GM21447 (cell line): ENCODE results near the gene FOXD4L5.
"Not testable (repeated sequence)": the region's sequence is repeated elsewhere in the genome, so short reads cannot be mapped to it uniquely, and the experiment has no call there.

Source experiments
- ATAC-seq: cut with Tn5 transposase; IDR thresholded peaks from one replicate; pipeline ENCODE4 v1.9.1; 2021; ENCODE audit not compliant: unreplicated experiment

Gene FOXD4L5

DNA sequence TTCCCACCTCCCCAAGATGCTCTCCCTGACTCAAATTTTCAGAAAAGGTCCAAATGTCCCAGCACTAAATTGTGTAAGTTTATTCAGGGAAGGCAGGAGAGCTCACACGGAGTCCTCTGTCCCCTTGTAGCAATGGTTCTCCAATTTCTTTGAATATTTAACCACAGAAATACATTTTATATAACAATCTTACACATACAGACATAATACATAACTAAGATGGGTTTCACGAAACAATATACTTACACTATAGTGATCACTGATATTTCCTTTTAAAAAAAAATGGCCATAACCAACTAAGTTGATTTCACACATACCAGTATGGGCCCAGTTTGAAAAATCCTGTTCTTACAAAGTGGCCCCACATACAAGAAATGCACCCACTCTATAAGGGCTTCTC lies at the start of gene FOXD4L5:
TSS of gene FOXD4L5 (minus strand) at position 101 of the 400 bp plus-strand sequence. CDS start 832 bp downstream, outside the sequence.
- ATAC-seq = not testable (repeated sequence)

- ATAC-seq = not testable (repeated sequence)
Measured at GRCh38 chr9:65283943-65284342, 1.1 kb downstream of the FOXD4L5 start.

GRCh38 chr9:65282976-65283375 lies 2.0 kb downstream of the FOXD4L5 start:
- ATAC-seq = not testable (repeated sequence)
